Tibial nerve (tissue), 4 donors: ENCODE measurements around the gene SESN2. TPM values are rescaled to one million over a fixed set of nuclear protein-coding genes. Genes with fewer than 3 reads are reported as not detected.

Experiments
- DNase-seq, 2 donors: peaks; one replicate each; pipeline ENCODE4 v3.0.0-alpha.2; 2019; ENCODE audit warnings: low spot score in 2 of 2
- H3K27ac ChIP-seq, 4 donors: fragments of 200-600 bp; sonication (generic) in 3 of 4; one replicate each; pipeline ENCODE4 v1.5.1; 2017 to 2019; ENCODE audit warnings: mild to moderate bottlenecking in 1 of 4
- H3K27me3 ChIP-seq, 2 donors: fragments of 200-600 bp; sonication (generic) in 1 of 2; one replicate each; pipeline versions ENCODE4 v1.5.1 to v1.6.0; 2017 to 2019
- H3K36me3 ChIP-seq, 3 donors: fragments of 200-600 bp; sonication (generic); one replicate each; pipeline ENCODE4 v1.5.1; 2018 to 2019
- H3K4me1 ChIP-seq, 4 donors: fragments of 200-600 bp; sonication (generic) in 3 of 4; one replicate each; pipeline ENCODE4 v1.5.1; 2017 to 2019
- H3K4me3 ChIP-seq, 4 donors: fragments of 200-600 bp; sonication (generic) in 3 of 4; one replicate each; pipeline ENCODE4 v1.5.1; 2017 to 2019; ENCODE audit warnings: mild to moderate bottlenecking in 1 of 4, moderate library complexity in 1 of 4
- H3K9me3 ChIP-seq, 4 donors: fragments of 200-600 bp; sonication (generic) in 3 of 4; one replicate each; pipeline ENCODE4 v1.5.1; 2017 to 2019
- CTCF ChIP-seq, 5 experiments: fragments of 200-600 bp in 3 of 5; fragments of 450-650 bp in 2 of 5; sonication (generic) in 3 of 5; IDR thresholded peaks; one replicate each; pipeline ENCODE4 v1.5.1; 2016 to 2019; ENCODE audit warnings: antibody characterized with exemption in 5 of 5, mild to moderate bottlenecking in 3 of 5, moderate library complexity in 2 of 5
- EP300 ChIP-seq, 2 donors: sonication (generic); formaldehyde crosslinking; IDR thresholded peaks; one replicate each; pipeline ENCODE4 v1.6.1; 2017; ENCODE audit warnings: antibody characterized with exemption in 2 of 2, mild to moderate bottlenecking in 1 of 2
- POLR2A ChIP-seq, 2 donors: fragments of 450-650 bp; IDR thresholded peaks; one replicate each; pipeline ENCODE4 v1.6.1; 2017; ENCODE audit warnings: antibody characterized with exemption in 2 of 2, mild to moderate bottlenecking in 2 of 2, moderate library complexity in 2 of 2
- WGBS, 2 donors: methylation state at CpG; one replicate each; pipeline ENCODE4 v1.1.5; 2018; 5-methylcytosine and 5-hydroxymethylcytosine counted together
- total RNA-seq, 4 donors: library from RNA; depleted of rRNA; stranded (reverse); fragments of >200 nt; gene quantifications; one replicate each; pipeline ENCODE4 v1.1.0, GENCODE V29; 2016

The SESN2 gene
- total RNA-seq, 4 donors from 2014 or later: 6.9 to 16.2 (median 8.9) TPM

- no peak overlapping the region for H3K4me3 ChIP-seq
- H3K4me1 ChIP-seq: no peaks in the 10 kb centered on the region
- 55 to 59% methylated on average over 2 of the region's 2 CpGs for WGBS, 2 donors
- no peaks in the 10 kb centered on the region for H3K27me3 ChIP-seq
- DNase-seq: no peak
- H3K9me3 ChIP-seq: no peaks in the 10 kb centered on the region
- no peak for TF ChIP-seq CTCF (IDR thresholded peaks at IDR 0.05)
- TF ChIP-seq POLR2A (IDR thresholded peaks at IDR 0.05): no peak
- TF ChIP-seq EP300 (IDR thresholded peaks at IDR 0.05): no peak
- H3K27ac ChIP-seq: no peak overlapping the region
- no peaks in the 10 kb centered on the region for H3K36me3 ChIP-seq
These were observed 47.1 kb downstream of the SESN2 start for GRCh38 chr1:28306301-28306949.

DNA sequence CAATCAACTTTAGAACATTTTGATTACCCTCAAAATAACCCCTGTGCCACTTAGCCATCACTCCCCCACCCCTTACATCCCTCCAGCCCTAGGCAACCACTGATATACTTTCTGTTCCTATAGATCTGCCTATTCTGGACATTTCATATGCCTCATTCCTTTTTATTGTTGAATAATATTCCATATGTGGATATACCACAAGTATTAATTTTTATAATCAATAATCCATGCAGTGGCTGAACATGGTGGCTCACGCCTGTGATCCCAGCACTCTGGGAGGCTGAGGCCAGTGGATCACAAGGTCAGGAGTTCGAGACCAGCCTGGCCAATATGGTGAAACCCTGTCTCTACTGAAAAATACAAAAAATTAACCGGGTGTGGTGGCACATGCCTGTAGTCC, 49.4 kb downstream of the SESN2 start:
- no peak overlapping the region for H3K4me3 ChIP-seq
- DNase-seq: no peak
- whole genome bisulfite sequencing, 2 donors: 96 to 97% methylated on average over 3 of the region's 3 CpGs
- H3K4me1 ChIP-seq: no peaks in the 10 kb centered on the region
- H3K27me3 ChIP-seq: no peaks in the 10 kb centered on the region
- no peak overlapping the region for H3K27ac ChIP-seq
- TF ChIP-seq EP300 (IDR thresholded peaks at IDR 0.05) (no peak), POLR2A (IDR thresholded peaks at IDR 0.05) (no peak), CTCF (IDR thresholded peaks at IDR 0.05) (no peak)
- no peaks in the 10 kb centered on the region for H3K9me3 ChIP-seq
- no peaks in the 10 kb centered on the region for H3K36me3 ChIP-seq

GRCh38 chr1:28309702-28310101, 50.4 kb downstream of the SESN2 start:
- Histone ChIP-seq H3K27me3 (no peaks in the 10 kb centered on the region), H3K9me3 (no peaks in the 10 kb centered on the region), H3K36me3 (no peaks in the 10 kb centered on the region), H3K4me1 (no peaks in the 10 kb centered on the region), H3K4me3 (no peak overlapping the region), H3K27ac (no peak overlapping the region)
- TF ChIP-seq CTCF (IDR thresholded peaks at IDR 0.05): no peak
- no peak for TF ChIP-seq POLR2A (IDR thresholded peaks at IDR 0.05)
- no peak for TF ChIP-seq EP300 (IDR thresholded peaks at IDR 0.05)
- WGBS, 2 donors: 85 to 88% methylated on average over 2 of the region's 2 CpGs
- no peak for DNase-seq

DNA sequence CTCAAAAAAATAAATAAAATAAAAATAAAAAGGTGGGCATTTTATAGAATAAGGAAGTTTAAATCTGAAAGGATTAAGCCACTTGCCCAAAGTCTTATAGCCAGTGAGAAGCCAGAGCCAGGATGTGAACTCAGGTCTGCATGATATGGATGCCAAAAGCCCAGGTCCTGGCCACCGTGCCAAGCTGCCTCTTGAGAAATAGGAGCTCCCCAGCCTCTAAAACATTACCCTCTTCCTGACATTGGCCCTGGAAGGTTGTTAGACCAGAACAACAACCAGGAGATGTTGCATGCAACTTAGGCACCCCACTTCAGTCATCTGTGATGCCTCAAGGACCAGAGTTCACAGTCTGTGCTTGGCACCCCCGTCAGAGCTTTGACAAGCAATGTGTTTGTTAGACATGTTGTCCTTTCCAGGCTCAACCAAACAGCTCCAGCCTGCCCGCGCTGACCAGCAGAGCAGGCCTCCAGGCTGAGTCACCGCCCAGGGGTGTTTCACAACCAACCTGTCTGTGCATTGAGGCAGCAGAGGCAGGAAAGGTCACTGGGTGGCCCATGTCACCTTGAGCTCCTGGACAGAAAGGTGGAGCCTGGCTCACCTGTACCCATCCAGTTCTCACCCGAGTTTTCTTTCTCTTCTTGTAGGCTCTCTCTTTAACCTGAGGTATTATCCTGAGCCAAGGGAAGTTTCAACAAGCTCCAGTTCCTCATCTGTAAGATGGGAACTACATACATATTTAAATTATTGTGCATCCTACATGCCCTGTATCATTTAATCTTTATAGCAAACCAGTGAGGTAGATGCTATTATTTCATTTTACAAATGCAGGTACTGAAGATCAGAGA, 54.6 kb downstream of the SESN2 start:
- Histone ChIP-seq H3K4me1 (no peaks in the 10 kb centered on the region), H3K27me3 (no peaks in the 10 kb centered on the region), H3K27ac (no peak overlapping the region), H3K4me3 (no peak overlapping the region), H3K9me3 (no peaks in the 10 kb centered on the region), H3K36me3 (no peaks in the 10 kb centered on the region)
- no peak for DNase-seq
- WGBS, 2 donors: 79 to 80% methylated on average over 4 to 6 of the region's 6 CpGs
- TF ChIP-seq POLR2A (IDR thresholded peaks at IDR 0.05) (no peak), EP300 (IDR thresholded peaks at IDR 0.05) (no peak), CTCF (IDR thresholded peaks at IDR 0.05) (no peak)

GRCh38 chr1:28314547-28314941, 55.2 kb downstream of the SESN2 start:
- 63 to 66% methylated on average over 8 of the region's 8 CpGs for WGBS, 2 donors
- DNase-seq: no peak

More at GRCh38 chr1:28314547-28314941, 55.2 kb downstream of the SESN2 start:
- Histone ChIP-seq H3K9me3 (no peaks in the 10 kb centered on the region), H3K27me3 (no peaks in the 10 kb centered on the region), H3K27ac (no peak overlapping the region), H3K4me1 (no peaks in the 10 kb centered on the region), H3K36me3 (no peaks in the 10 kb centered on the region), H3K4me3 (no peak overlapping the region)
- TF ChIP-seq CTCF (IDR thresholded peaks at IDR 0.05) (no peak), POLR2A (IDR thresholded peaks at IDR 0.05) (no peak), EP300 (IDR thresholded peaks at IDR 0.05) (no peak)
